H1 (cell line): ENCODE results near the gene NRXN3. TPM values are rescaled to one million over a fixed set of nuclear protein-coding genes. Genes with fewer than 3 reads are reported as not detected.

Experiments used
- SIRT6 ChIP-seq: IDR thresholded peaks from one replicate; pipeline ENCODE4 v1.7.1; 2012; ENCODE audit warnings: low read length, inconsistent platforms
- polyA plus RNA-seq, 7 experiments: library from polyadenylated mRNA; depleted of rRNA in 3 of 7; stranded (reverse) in 5 of 7; unstranded in 2 of 7; fragments of >200 nt in 5 of 7; fragments of 200-250 nt in 2 of 7; gene quantifications; 1 replicate in 5 of 7; 2 replicates in 1 of 7; 4 replicates in 1 of 7; pipeline versions ENCODE4 v1.2.1 to v1.2.3, GENCODE V29; 2011 to 2013; ENCODE audit warnings: missing spikeins in 2 of 7, mixed read lengths in 2 of 7
- total RNA-seq: library from RNA; stranded (reverse); fragmentation: NEBNext Ultra II Directional; extraction: Animal tissue kit (Norgen Biotek cat#: 25700); gene quantifications from 2 replicates; pipeline ENCODE4 v1.2.1, GENCODE V29; 2021

NRXN3 gene
- total and polyA plus RNA-seq, 2 of the 8 experiments (the other 6 are each of a cell fraction or from before 2014, with no cell fraction given), result 2.6 to 4.1 TPM

DNA sequence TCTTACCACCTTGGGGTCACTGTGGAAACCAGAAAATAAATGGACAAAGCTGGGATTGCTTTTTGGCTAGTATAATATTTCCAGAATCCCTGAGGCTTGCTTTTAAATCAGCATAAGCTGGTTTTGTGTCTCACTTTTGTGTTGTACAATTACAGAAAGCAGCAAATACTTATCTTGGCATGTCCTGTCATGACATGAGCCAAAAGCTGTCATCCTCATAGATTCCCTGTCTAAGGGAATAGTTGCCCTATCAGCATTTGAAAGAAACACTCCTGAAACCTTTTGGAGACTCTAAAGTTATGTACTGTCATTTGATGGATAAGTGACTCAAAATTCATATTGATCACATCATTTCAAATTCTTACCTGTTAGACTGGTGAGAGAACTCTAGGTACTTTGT, 987.2 kb downstream of the NRXN3 start (continued):
- no peak for TF ChIP-seq SIRT6
- TF ChIP-seq, all 59 proteins: peak for 0
